Measurements from ENCODE around the gene ZNG1C.
"Not testable (repeated sequence)": the region's sequence is repeated elsewhere in the genome, so short reads cannot be mapped to it uniquely, and the experiment has no call there.

Gene ZNG1C

GRCh38 chr9:68241683-68242082, at the start of gene ZNG1C:
Gene ZNG1C, plus strand, starts transcription at chr9:68241983. Its CDS starts 49 bp downstream, at chr9:68242032.
- DNase-seq (ENCODE audit: extremely low read depth, low read depth), result not testable (repeated sequence)

- not testable (repeated sequence) for DNase-seq (ENCODE audit: extremely low read depth, low read depth)
Measured at GRCh38 chr9:68242437-68242836, 654 bp downstream of the ZNG1C start.

GRCh38 chr9:68281041-68281440, 39.3 kb downstream of the ZNG1C start:
- not testable (repeated sequence) for DNase-seq (ENCODE audit: extremely low read depth, low read depth)

- not testable (repeated sequence) for DNase-seq (ENCODE audit: extremely low read depth, low read depth)
Measured at GRCh38 chr9:68302567-68302966, 60.8 kb downstream of the ZNG1C start, which contains the start of gene FOXD4L3. Gene FOXD4L3, plus strand, starts transcription at chr9:68302867. Its CDS starts 85 bp downstream, at chr9:68302952.

GRCh38 chr9:68303771-68304170, 62.0 kb downstream of the ZNG1C start:
- not testable (repeated sequence) for DNase-seq (ENCODE audit: extremely low read depth, low read depth)

GRCh38 chr9:68304212-68304611, 62.4 kb downstream of the ZNG1C start:
- DNase-seq (ENCODE audit: extremely low read depth, low read depth), result not testable (repeated sequence)

GRCh38 chr9:68304777-68305176, 63.0 kb downstream of the ZNG1C start:
- not testable (repeated sequence) for DNase-seq (ENCODE audit: extremely low read depth, low read depth)

- DNase-seq (ENCODE audit: extremely low read depth, low read depth), result not testable (repeated sequence)
Measured at GRCh38 chr9:68305680-68306285, 64.0 kb downstream of the ZNG1C start.

GRCh38 chr9:68306391-68306964, 64.7 kb downstream of the ZNG1C start:
- not testable (repeated sequence) for DNase-seq (ENCODE audit: extremely low read depth, low read depth)

GRCh38 chr9:68307127-68307526, 65.3 kb downstream of the ZNG1C start:
- not testable (repeated sequence) for DNase-seq (ENCODE audit: extremely low read depth, low read depth)

GRCh38 chr9:68307654-68308053, 65.9 kb downstream of the ZNG1C start:
- DNase-seq (ENCODE audit: extremely low read depth, low read depth), result not testable (repeated sequence)

- not testable (repeated sequence) for DNase-seq (ENCODE audit: extremely low read depth, low read depth)
Measured at GRCh38 chr9:68311208-68311607, 69.4 kb downstream of the ZNG1C start.

GRCh38 chr9:68318209-68318608, 76.4 kb downstream of the ZNG1C start:
- not testable (repeated sequence) for DNase-seq (ENCODE audit: extremely low read depth, low read depth)

- not testable (repeated sequence) for DNase-seq (ENCODE audit: extremely low read depth, low read depth)
Measured at GRCh38 chr9:68323749-68324148, 82.0 kb downstream of the ZNG1C start.

GRCh38 chr9:68324518-68324917, 82.7 kb downstream of the ZNG1C start:
- DNase-seq (ENCODE audit: extremely low read depth, low read depth), result not testable (repeated sequence)

- not testable (repeated sequence) for DNase-seq (ENCODE audit: extremely low read depth, low read depth)
Measured at GRCh38 chr9:68329106-68329505, 87.3 kb downstream of the ZNG1C start.

- not testable (repeated sequence) for DNase-seq (ENCODE audit: extremely low read depth, low read depth)
Measured at GRCh38 chr9:68330531-68331173, 88.9 kb downstream of the ZNG1C start.

GRCh38 chr9:68332122-68332521, 90.3 kb downstream of the ZNG1C start:
- DNase-seq (ENCODE audit: extremely low read depth, low read depth), result not testable (repeated sequence)

GRCh38 chr9:68335935-68336334, 94.2 kb downstream of the ZNG1C start:
- not testable (repeated sequence) for DNase-seq (ENCODE audit: extremely low read depth, low read depth)

GRCh38 chr9:68336639-68337339, 95.0 kb downstream of the ZNG1C start:
- not testable (repeated sequence) for DNase-seq (ENCODE audit: extremely low read depth, low read depth)

- DNase-seq (ENCODE audit: extremely low read depth, low read depth), result not testable (repeated sequence)
Measured at GRCh38 chr9:68338000-68338399, 96.2 kb downstream of the ZNG1C start.

Measured in AG09319 (cell line).